Endothelial cell (in vitro differentiated cells): ENCODE data around the gene HPS3. TPM values are rescaled to one million over a fixed set of nuclear protein-coding genes. Genes with fewer than 3 reads are reported as not detected.

Source experiments
- DNase-seq: peaks from one replicate; pipeline ENCODE4 v3.0.0; 2021; ENCODE audit warnings: low spot score
- H3K27ac Mint-ChIP-seq: one replicate; pipeline ENCODE4 v1.8.0; 2021; ENCODE audit warnings: mixed read lengths, inconsistent platforms; ENCODE audit not compliant: unreplicated experiment
- H3K27me3 Mint-ChIP-seq: one replicate; pipeline ENCODE4 v1.8.0; 2021; ENCODE audit warnings: mild to moderate bottlenecking, moderate library complexity, mixed read lengths, inconsistent platforms; ENCODE audit not compliant: unreplicated experiment
- H3K36me3 Mint-ChIP-seq: one replicate; pipeline ENCODE4 v1.8.0; 2021; ENCODE audit warnings: mild to moderate bottlenecking, low read depth, mixed read lengths, inconsistent platforms; ENCODE audit not compliant: unreplicated experiment
- H3K4me1 Mint-ChIP-seq: one replicate; pipeline ENCODE4 v1.8.0; 2021; ENCODE audit warnings: mild to moderate bottlenecking, mixed read lengths, inconsistent platforms; ENCODE audit not compliant: unreplicated experiment
- H3K4me3 Mint-ChIP-seq: one replicate; pipeline ENCODE4 v1.8.0; 2021; ENCODE audit warnings: mild to moderate bottlenecking, mixed read lengths, inconsistent platforms; ENCODE audit not compliant: unreplicated experiment
- H3K9me3 Mint-ChIP-seq: one replicate; pipeline ENCODE4 v1.8.0; 2021; ENCODE audit warnings: mixed read lengths, inconsistent platforms; ENCODE audit not compliant: unreplicated experiment
- CTCF ChIP-seq: fragments of 200-600 bp; sonication (generic); IDR thresholded peaks from one replicate; pipeline ENCODE4 v1.5.0; 2021; ENCODE audit warnings: antibody characterized with exemption; ENCODE audit not compliant: unreplicated experiment
- total RNA-seq: library from RNA; stranded (reverse); fragmentation: NEBNext Ultra II Directional; extraction: Animal tissue kit (Norgen Biotek cat#: 25700); gene quantifications from one replicate; pipeline ENCODE4 v1.2.1, GENCODE V29; 2021; ENCODE audit not compliant: unreplicated experiment

The HPS3 gene
- total RNA-seq, 1 donor from 2014 or later: 18.8 TPM

- peaks cover 7% of the 10 kb centered on the region for H3K4me1 Mint-ChIP-seq
- peak overlapping the region; percentile 94 for H3K4me3 Mint-ChIP-seq
- no peaks in the 10 kb centered on the region for H3K27me3 Mint-ChIP-seq
- DNase-seq: peak; percentile 19
- no peaks in the 10 kb centered on the region for H3K9me3 Mint-ChIP-seq
- no peaks in the 10 kb centered on the region for H3K36me3 Mint-ChIP-seq
- TF ChIP-seq CTCF: no peak
- no peak overlapping the region for H3K27ac Mint-ChIP-seq
Measured at GRCh38 chr3:149085828-149086231, 43.6 kb upstream of the HPS3 start.

- H3K4me3 Mint-ChIP-seq: peak within 1 kb of the TSS; percentile 94
- TF ChIP-seq CTCF: no peak
- H3K4me1 Mint-ChIP-seq: peaks cover 7% of the 10 kb centered on the region
- H3K9me3 Mint-ChIP-seq: no peaks in the 10 kb centered on the region
- H3K27me3 Mint-ChIP-seq: no peaks in the 10 kb centered on the region
- DNase-seq: peak; percentile 89
- H3K27ac Mint-ChIP-seq: peak within 1 kb of the TSS; percentile 41
- H3K36me3 Mint-ChIP-seq: no peaks in the 10 kb centered on the region
Measured at GRCh38 chr3:149086232-149086988, 43.0 kb upstream of the HPS3 start, which contains the start of gene HLTF. Gene HLTF (minus strand): TSS chr3:149086533. CDS start chr3:149086336, 197 bp downstream.

- no peaks in the 10 kb centered on the region for H3K27me3 Mint-ChIP-seq
- peaks cover 7% of the 10 kb centered on the region for H3K4me1 Mint-ChIP-seq
- no peak overlapping the region for H3K4me3 Mint-ChIP-seq
- no peaks in the 10 kb centered on the region for H3K9me3 Mint-ChIP-seq
- no peak overlapping the region for H3K27ac Mint-ChIP-seq
- no peak for TF ChIP-seq CTCF
- no peaks in the 10 kb centered on the region for H3K36me3 Mint-ChIP-seq
- DNase-seq: no peak
Measured at GRCh38 chr3:149087208-149087607, 42.2 kb upstream of the HPS3 start.

- H3K27ac Mint-ChIP-seq: no peak overlapping the region
- no peaks in the 10 kb centered on the region for H3K9me3 Mint-ChIP-seq
- no peak overlapping the region for H3K4me3 Mint-ChIP-seq
- H3K4me1 Mint-ChIP-seq: peaks cover 7% of the 10 kb centered on the region
- H3K36me3 Mint-ChIP-seq: no peaks in the 10 kb centered on the region
- DNase-seq: no peak
- no peaks in the 10 kb centered on the region for H3K27me3 Mint-ChIP-seq
- TF ChIP-seq CTCF: no peak
Measured at GRCh38 chr3:149089395-149089794, 40.0 kb upstream of the HPS3 start.

- no peaks in the 10 kb centered on the region for H3K27me3 Mint-ChIP-seq
- no peak for DNase-seq
- no peak overlapping the region for H3K4me3 Mint-ChIP-seq
- H3K27ac Mint-ChIP-seq: no peak overlapping the region
- no peaks in the 10 kb centered on the region for H3K36me3 Mint-ChIP-seq
- no peaks in the 10 kb centered on the region for H3K9me3 Mint-ChIP-seq
- TF ChIP-seq CTCF: no peak
- H3K4me1 Mint-ChIP-seq: peaks cover 7% of the 10 kb centered on the region
Measured at GRCh38 chr3:149090461-149090860, 39.0 kb upstream of the HPS3 start.
